Endodermal cell (in vitro differentiated cells): ENCODE data around the gene DAAM2. TPM values are rescaled to one million over a fixed set of nuclear protein-coding genes. Genes with fewer than 3 reads are reported as not detected.

ENCODE experiments used
- DNase-seq: peaks from one replicate; pipeline ENCODE4 v3.0.0-alpha.2; 2017
- H3K27ac ChIP-seq: 2 replicates; pipeline ENCODE4 v1.5.1; 2013; ENCODE audit warnings: mild to moderate bottlenecking, low read depth, low read length, moderate library complexity
- H3K27me3 ChIP-seq: 2 replicates; pipeline ENCODE4 v1.6.1; 2013; ENCODE audit warnings: mild to moderate bottlenecking, low read length, moderate library complexity; ENCODE audit not compliant: insufficient read depth, control insufficient read depth, poor library complexity, severe bottlenecking
- H3K36me3 ChIP-seq: 2 replicates; pipeline ENCODE4 v1.7.0; 2013; ENCODE audit warnings: mild to moderate bottlenecking, low read length, moderate library complexity; ENCODE audit not compliant: control insufficient read depth, insufficient read depth
- H3K4me1 ChIP-seq: one replicate; pipeline ENCODE4 v1.7.0; 2013; ENCODE audit warnings: low read length; ENCODE audit not compliant: control insufficient read depth, insufficient read depth
- H3K4me3 ChIP-seq: 2 replicates; pipeline ENCODE4 v1.5.1; 2013; ENCODE audit warnings: mild to moderate bottlenecking, low read length, moderate library complexity
- H3K9ac ChIP-seq: 2 replicates; pipeline ENCODE4 v1.6.1; 2013; ENCODE audit warnings: mild to moderate bottlenecking, low read length, moderate library complexity; ENCODE audit not compliant: poor library complexity, severe bottlenecking; ENCODE audit errors: extremely low read depth
- H3K9me3 ChIP-seq: 2 replicates; pipeline ENCODE4 v1.6.1; 2013; ENCODE audit warnings: mild to moderate bottlenecking, low read length, moderate library complexity; ENCODE audit not compliant: control insufficient read depth
- H3K27ac Mint-ChIP-seq: 2 replicates; pipeline ENCODE4 v1.8.0; 2020; ENCODE audit warnings: mixed read lengths
- H3K27me3 Mint-ChIP-seq: 2 replicates; pipeline ENCODE4 v1.8.0; 2021; ENCODE audit warnings: mild to moderate bottlenecking, mixed read lengths; ENCODE audit not compliant: insufficient read depth
- H3K36me3 Mint-ChIP-seq: 2 replicates; pipeline ENCODE4 v1.8.0; 2020; ENCODE audit warnings: low read depth, mixed read lengths
- H3K4me1 Mint-ChIP-seq: 2 replicates; pipeline ENCODE4 v1.8.0; 2020; ENCODE audit warnings: mixed read lengths
- H3K4me3 Mint-ChIP-seq: 2 replicates; pipeline ENCODE4 v1.8.0; 2020; ENCODE audit warnings: mild to moderate bottlenecking, moderate library complexity, mixed read lengths
- H3K9me3 Mint-ChIP-seq: 2 replicates; pipeline ENCODE4 v1.8.0; 2020; ENCODE audit warnings: mild to moderate bottlenecking, mixed read lengths
- CTCF ChIP-seq: fragments of 200-600 bp; sonication (generic); conservative IDR thresholded peaks from 2 replicates; pipeline ENCODE4 v1.5.0; 2021; ENCODE audit warnings: antibody characterized with exemption, mild to moderate bottlenecking
- WGBS, 2 experiments: methylation state at CpG; one replicate each; pipeline versions ENCODE4 v1.1.5 to v1.1.7; 2013; ENCODE audit warnings: missing lambda C conversion rate in 2 of 2, mixed read lengths in 1 of 2; ENCODE audit not compliant: insufficient coverage in 1 of 2, insufficient read length in 1 of 2; 5-methylcytosine and 5-hydroxymethylcytosine counted together
- total RNA-seq, 2 donors: library from RNA; stranded (reverse); fragmentation: NEBNext Ultra II Directional in 1 of 2; extraction: Animal tissue kit (Norgen Biotek cat#: 25700) in 1 of 2; gene quantifications; 2 replicates in 1 of 2; 3 replicates in 1 of 2; pipeline ENCODE4 v1.2.1, GENCODE V29; 2021

DAAM2 gene
- total RNA-seq, 2 donors from 2014 or later: 0.33 to 1.2 TPM

GRCh38 chr6:39922821-39923220, 130.6 kb downstream of the DAAM2 start:
- no peak overlapping the region for H3K27ac Mint-ChIP-seq
- Histone ChIP-seq H3K27ac (no peak overlapping the region), H3K27me3 (no peaks in the 10 kb centered on the region), H3K9me3 (no peaks in the 10 kb centered on the region), H3K9ac (no peak overlapping the region), H3K36me3 (no peaks in the 10 kb centered on the region), H3K4me3 (no peak overlapping the region), H3K4me1 (no peaks in the 10 kb centered on the region)
- H3K9me3 Mint-ChIP-seq: peaks cover 4% of the 10 kb centered on the region
- no peak for DNase-seq
- WGBS, 2 experiments: 89 to 95% methylated on average over 4 to 5 of the region's 5 CpGs
- H3K27me3 Mint-ChIP-seq: no peaks in the 10 kb centered on the region
- H3K4me3 Mint-ChIP-seq: no peak overlapping the region
- no peak for TF ChIP-seq CTCF
- peaks cover 40% of the 10 kb centered on the region for H3K36me3 Mint-ChIP-seq
- peaks cover 8% of the 10 kb centered on the region for H3K4me1 Mint-ChIP-seq

- DNase-seq: no peak
- 98% methylated on average over 5 of the region's 5 CpGs; no CpG with 5 or more reads in 1 of the 2 experiments for WGBS, 2 experiments
- no peaks in the 10 kb centered on the region for H3K36me3 ChIP-seq
- peaks cover 4% of the 10 kb centered on the region for H3K9me3 Mint-ChIP-seq
- H3K4me3 ChIP-seq: no peak overlapping the region
- H3K27ac ChIP-seq: no peak overlapping the region
- no peak overlapping the region for H3K9ac ChIP-seq
- no peaks in the 10 kb centered on the region for H3K4me1 ChIP-seq
- H3K4me3 Mint-ChIP-seq: no peak overlapping the region
- H3K4me1 Mint-ChIP-seq: peaks cover 4% of the 10 kb centered on the region
- H3K36me3 Mint-ChIP-seq: peaks cover 40% of the 10 kb centered on the region
- no peaks in the 10 kb centered on the region for H3K27me3 ChIP-seq
- no peak overlapping the region for H3K27ac Mint-ChIP-seq
- H3K9me3 ChIP-seq: no peaks in the 10 kb centered on the region
- TF ChIP-seq CTCF: no peak
- H3K27me3 Mint-ChIP-seq: no peaks in the 10 kb centered on the region
Observed at GRCh38 chr6:39923394-39923793, 131.2 kb downstream of the DAAM2 start.

- H3K4me3 Mint-ChIP-seq: no peak overlapping the region
Observed at GRCh38 chr6:39923861-39924260, 131.7 kb downstream of the DAAM2 start.

More at GRCh38 chr6:39923861-39924260, 131.7 kb downstream of the DAAM2 start:
- H3K9me3 ChIP-seq: no peaks in the 10 kb centered on the region
- no peaks in the 10 kb centered on the region for H3K36me3 ChIP-seq
- no peak for TF ChIP-seq CTCF
- Mint-ChIP-seq H3K27me3 (no peaks in the 10 kb centered on the region), H3K4me1 (peaks cover 4% of the 10 kb centered on the region), H3K27ac (no peak overlapping the region), H3K9me3 (peaks cover 4% of the 10 kb centered on the region), H3K36me3 (peaks cover 40% of the 10 kb centered on the region)
- no peak overlapping the region for H3K4me3 ChIP-seq
- H3K9ac ChIP-seq: no peak overlapping the region
- DNase-seq: no peak
- no peaks in the 10 kb centered on the region for H3K4me1 ChIP-seq
- no peak overlapping the region for H3K27ac ChIP-seq
- WGBS, 2 experiments: 87 to 92% methylated on average over 4 to 6 of the region's 6 CpGs
- no peaks in the 10 kb centered on the region for H3K27me3 ChIP-seq
